Activated CD4-positive, alpha-beta memory T cell treated with anti-CD3 and anti-CD28 coated beads for 36 hours (primary cell): ENCODE data around the gene SHD. TPM values are rescaled to one million over a fixed set of nuclear protein-coding genes. Genes with fewer than 3 reads are reported as not detected.
"Not testable (repeated sequence)": the region's sequence is repeated elsewhere in the genome, so short reads cannot be mapped to it uniquely, and the experiment has no call there.

Experiments used
- CTCF ChIA-PET: fragments of 350-600 bp; sonication (Branson Sonifier 250); formaldehyde crosslinking; loops from one replicate; lab custom pipeline; 2021; ENCODE audit warnings: antibody characterized with exemption, inconsistent platforms; lab: Charles Lee
- POLR2A ChIA-PET: fragments of 350-600 bp; sonication (Branson Sonifier 250); formaldehyde crosslinking; loops from one replicate; lab custom pipeline; 2021; ENCODE audit warnings: antibody characterized with exemption; lab: Charles Lee
- DNase-seq: peaks from one replicate; pipeline ENCODE4 v3.0.0-alpha.2; 2020
- H3K27ac Mint-ChIP-seq: one replicate; pipeline ENCODE4 v1.8.0; 2021; ENCODE audit warnings: mixed read lengths
- H3K27me3 Mint-ChIP-seq: one replicate; pipeline ENCODE4 v1.8.0; 2021; ENCODE audit warnings: mixed read lengths
- H3K36me3 Mint-ChIP-seq: one replicate; pipeline ENCODE4 v1.8.0; 2021; ENCODE audit warnings: mixed read lengths
- H3K4me1 Mint-ChIP-seq: one replicate; pipeline ENCODE4 v1.8.0; 2021; ENCODE audit warnings: low read depth, mixed read lengths
- H3K4me3 Mint-ChIP-seq: one replicate; pipeline ENCODE4 v1.8.0; 2021; ENCODE audit warnings: mild to moderate bottlenecking, mixed read lengths
- H3K9me3 Mint-ChIP-seq: one replicate; pipeline ENCODE4 v1.8.0; 2021; ENCODE audit warnings: mixed read lengths
- intact Hi-C: fragments of 100-400 bp; cut with micrococcal nuclease; formaldehyde crosslinking; loops from one replicate; pipeline ENCODE4 v1.15.1; 2023
- total RNA-seq, 2 experiments: library from RNA; stranded (reverse); gene quantifications; one replicate each; pipeline ENCODE4 v1.2.3, GENCODE V29; 2021

SHD gene
- total RNA-seq, 2 experiments from 2014 or later, result not detected

DNA sequence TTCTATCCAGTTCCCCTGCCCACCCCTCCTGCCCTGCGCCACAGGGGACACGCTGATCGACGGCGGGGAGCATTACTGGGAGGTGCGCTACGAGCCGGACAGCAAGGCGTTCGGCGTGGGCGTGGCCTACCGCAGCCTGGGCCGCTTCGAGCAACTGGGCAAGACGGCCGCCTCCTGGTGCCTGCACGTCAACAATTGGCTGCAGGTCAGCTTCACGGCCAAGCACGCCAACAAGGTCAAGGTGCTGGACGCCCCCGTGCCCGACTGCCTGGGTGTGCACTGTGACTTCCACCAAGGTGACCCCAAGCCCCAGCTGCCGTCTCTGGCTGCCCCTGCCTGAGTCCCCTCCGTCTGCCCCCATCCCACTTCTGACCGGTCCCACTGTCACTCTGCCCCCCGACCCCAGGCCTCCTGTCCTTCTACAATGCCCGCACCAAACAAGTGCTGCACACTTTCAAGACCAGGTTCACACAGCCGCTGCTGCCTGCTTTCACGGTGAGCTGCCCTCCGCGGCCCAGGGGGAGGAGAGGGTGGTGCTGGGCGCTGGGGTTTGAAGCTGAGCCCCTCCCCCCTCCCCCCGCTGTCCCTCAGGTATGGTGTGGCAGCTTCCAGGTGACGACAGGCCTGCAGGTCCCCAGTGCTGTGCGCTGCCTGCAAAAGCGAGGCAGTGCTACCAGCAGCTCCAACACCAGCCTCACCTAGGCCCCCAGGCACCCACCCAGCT lies 44.0 kb downstream of the SHD start:
- ChIA-PET POLR2A (interaction anchor here (0.9 kb wide), 1 partner anchor 20 kb away, joined by 4 read pairs; no protein-coding TSS in a partner anchor), CTCF (interaction anchor here (1.1 to 4.4 kb wide), 3 partner anchors 29 to 88 kb away, joined by 3 to 24 read pairs (median 4); no protein-coding TSS in a partner anchor)
- intact Hi-C loops, result no loop called here
- no peak overlapping the region for H3K27ac Mint-ChIP-seq
- no peak for DNase-seq
- no peak overlapping the region for H3K4me3 Mint-ChIP-seq
- H3K27me3 Mint-ChIP-seq, result peaks cover 3% of the 10 kb centered on the region
- H3K4me1 Mint-ChIP-seq, result peaks cover 17% of the 10 kb centered on the region
- H3K9me3 Mint-ChIP-seq, result peaks cover 13% of the 10 kb centered on the region
- no peaks in the 10 kb centered on the region for H3K36me3 Mint-ChIP-seq

DNA sequence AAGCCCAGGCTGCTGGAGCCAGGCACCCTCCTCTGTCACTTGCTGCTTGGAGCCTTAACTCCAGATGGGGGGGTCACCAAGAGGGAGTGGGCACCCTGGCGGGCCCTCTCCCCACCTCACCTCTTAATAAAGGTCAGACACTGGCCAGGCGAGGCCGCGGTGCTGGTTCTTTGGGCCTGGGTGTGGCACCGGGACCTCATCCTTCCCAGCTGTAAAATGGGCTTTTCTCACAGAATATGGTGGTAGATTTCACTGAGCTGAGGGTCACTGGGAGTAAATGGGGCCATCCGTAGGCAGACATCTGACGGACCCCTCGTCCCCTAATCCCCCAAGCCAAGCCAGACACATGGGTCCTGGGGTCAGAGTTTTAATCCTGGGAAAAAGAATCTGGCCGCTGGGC lies 44.6 kb downstream of the SHD start:
- CTCF ChIA-PET, result interaction anchor here (1.3 kb wide), 1 partner anchor 29 kb away, joined by 4 read pairs; no protein-coding TSS in a partner anchor
- Mint-ChIP-seq H3K4me3 (no peak overlapping the region), H3K27me3 (peaks cover 3% of the 10 kb centered on the region), H3K36me3 (peaks cover 4% of the 10 kb centered on the region), H3K27ac (no peak overlapping the region), H3K4me1 (peaks cover 23% of the 10 kb centered on the region), H3K9me3 (peaks cover 13% of the 10 kb centered on the region)
- intact Hi-C loops, result no loop called here
- POLR2A ChIA-PET, result interaction anchor here (0.6 kb wide), 1 partner anchor 36 kb away, joined by 3 read pairs; no protein-coding TSS in a partner anchor
- no peak for DNase-seq

DNA sequence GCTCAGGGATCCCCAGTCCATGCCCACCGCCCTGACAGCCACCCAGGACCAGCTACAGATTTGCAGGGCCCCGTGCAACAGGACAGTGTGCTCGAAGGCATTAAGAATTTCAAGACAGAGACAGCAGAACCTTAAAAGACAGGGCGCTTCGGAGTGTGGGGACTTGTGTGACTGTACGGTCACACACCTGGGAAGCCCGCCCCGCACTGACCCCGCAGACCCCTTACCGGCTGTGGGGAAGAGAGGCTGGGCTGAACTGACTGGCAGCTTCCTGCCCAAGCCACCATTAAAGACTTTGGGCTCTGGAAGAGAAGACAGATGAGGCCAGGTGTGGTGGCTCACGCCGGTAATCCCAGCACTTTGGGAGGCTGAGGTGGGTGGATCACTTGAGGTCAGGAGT lies 45.2 kb downstream of the SHD start:
- Mint-ChIP-seq H3K4me3 (no peak overlapping the region), H3K27me3 (peaks cover 3% of the 10 kb centered on the region), H3K9me3 (peaks cover 13% of the 10 kb centered on the region), H3K27ac (no peak overlapping the region), H3K36me3 (peaks cover 4% of the 10 kb centered on the region), H3K4me1 (peaks cover 23% of the 10 kb centered on the region)
- intact Hi-C loops, result no loop called here
- CTCF ChIA-PET, result interaction anchor here (1.3 to 1.4 kb wide), 2 partner anchors 28 to 57 kb away, joined by 4 to 5 read pairs; no protein-coding TSS in a partner anchor
- no peak for DNase-seq
- POLR2A ChIA-PET, result interaction anchor here (0.6 kb wide), 1 partner anchor 36 kb away, joined by 3 read pairs; no protein-coding TSS in a partner anchor

DNA sequence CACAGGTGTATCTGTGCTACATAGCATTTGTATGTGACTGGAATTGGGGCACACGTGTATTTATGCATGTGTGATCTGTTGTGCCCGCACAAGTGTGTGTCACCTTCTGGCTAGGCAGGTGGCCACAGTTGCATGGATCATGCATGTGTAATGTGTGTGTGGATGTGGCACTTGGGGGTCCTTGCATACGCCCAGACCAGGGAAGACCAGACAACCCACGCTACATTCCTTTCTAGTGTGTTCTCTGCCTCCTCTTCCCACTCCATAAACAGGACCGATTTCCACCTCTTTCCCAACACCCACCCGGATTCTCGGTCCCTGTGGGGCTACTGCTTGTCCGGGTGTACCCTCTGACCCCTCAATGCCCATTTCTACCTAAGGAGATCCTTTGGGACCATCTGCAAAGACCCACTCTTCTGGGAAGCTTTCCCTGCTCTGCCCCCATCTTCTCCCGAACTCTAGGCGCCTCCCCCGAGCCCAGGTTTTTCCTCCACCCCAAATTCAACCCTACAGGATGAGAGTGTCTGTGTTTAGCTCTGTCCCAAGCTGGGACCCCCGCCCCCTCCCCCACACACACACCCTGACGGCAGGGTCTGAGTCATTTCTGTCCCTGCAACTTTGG lies 47.3 kb downstream of the SHD start:
- ChIA-PET CTCF (no interaction called here), POLR2A (no interaction called here)
- Mint-ChIP-seq H3K27ac (no peak overlapping the region), H3K9me3 (no peaks in the 10 kb centered on the region), H3K27me3 (peaks cover 3% of the 10 kb centered on the region), H3K4me1 (peaks cover 26% of the 10 kb centered on the region), H3K4me3 (no peak overlapping the region), H3K36me3 (peaks cover 4% of the 10 kb centered on the region)
- intact Hi-C loops, result no loop called here
- no peak for DNase-seq

DNA sequence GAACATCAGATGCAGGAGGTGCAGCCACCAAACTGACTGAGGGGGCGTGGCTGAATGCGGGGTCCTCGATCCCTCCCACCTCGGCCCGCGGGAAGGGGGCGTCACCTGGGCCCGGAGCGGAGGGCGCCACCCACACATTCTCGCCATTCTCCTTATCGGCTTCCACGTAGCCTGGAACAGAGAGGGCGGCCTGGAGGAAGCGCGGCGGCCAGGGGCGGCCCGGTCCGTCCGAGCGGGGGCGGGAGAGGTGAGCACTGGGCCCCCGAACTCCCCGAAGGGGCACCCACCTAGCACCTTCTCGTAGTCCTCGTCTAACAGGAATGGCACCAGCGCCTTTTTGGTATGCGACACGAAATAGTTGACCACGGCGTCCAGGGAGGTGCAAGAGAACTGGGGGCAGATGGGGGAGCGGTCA lies 47.8 kb downstream of the SHD start:
- DNase-seq, result peak; percentile 20
- ChIA-PET CTCF (no interaction called here), POLR2A (no interaction called here)
- Mint-ChIP-seq H3K9me3 (no peaks in the 10 kb centered on the region), H3K27ac (no peak overlapping the region), H3K4me1 (peaks cover 26% of the 10 kb centered on the region), H3K27me3 (peaks cover 3% of the 10 kb centered on the region), H3K36me3 (peaks cover 4% of the 10 kb centered on the region), H3K4me3 (peak overlapping the region; percentile 85)
- intact Hi-C loops, result no loop called here

DNA sequence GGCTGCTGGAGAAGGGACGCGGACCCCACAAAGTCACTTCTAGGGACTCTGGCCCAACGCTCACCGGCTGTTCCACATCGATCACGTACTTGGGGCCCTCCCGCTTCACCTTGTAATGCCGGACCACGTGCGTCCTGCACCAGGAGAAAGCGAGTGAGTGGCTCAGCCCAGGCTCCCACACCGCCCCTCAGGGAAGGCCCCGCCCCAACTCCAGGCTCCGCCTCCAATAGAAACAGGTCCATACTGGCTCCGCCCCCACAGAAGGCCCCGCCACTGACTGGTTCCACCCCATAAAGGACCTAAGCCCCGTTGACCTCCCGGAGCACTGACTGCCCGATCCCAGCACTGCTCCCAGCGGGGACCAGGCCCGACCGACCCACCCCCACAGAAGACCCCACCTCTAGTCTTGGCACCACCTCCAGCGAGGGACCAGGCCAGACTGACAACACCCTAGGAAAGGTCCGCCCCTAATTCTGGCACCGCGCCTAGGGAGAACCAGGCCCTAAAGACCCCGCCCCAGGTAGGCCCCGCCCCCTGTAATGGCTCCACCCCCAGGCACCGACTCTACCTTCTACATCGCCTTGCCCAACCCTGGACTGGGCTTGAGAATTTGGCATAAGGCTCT lies 48.3 kb downstream of the SHD start:
- ChIA-PET CTCF (interaction anchor here (0.8 to 1.3 kb wide), 4 partner anchors 10 to 73 kb away, joined by 3 to 11 read pairs (median 8); partner anchors contain the start of genes MPND and SH3GL1), POLR2A (interaction anchor here (1.0 to 1.3 kb wide), 2 partner anchors 16 to 75 kb away, joined by 4 to 12 read pairs; partner anchors contain the start of genes CHAF1A and MPND)
- Mint-ChIP-seq H3K9me3 (no peaks in the 10 kb centered on the region), H3K4me3 (peak overlapping the region; percentile 85), H3K27me3 (peaks cover 3% of the 10 kb centered on the region), H3K27ac (no peak overlapping the region), H3K36me3 (peaks cover 4% of the 10 kb centered on the region), H3K4me1 (peaks cover 26% of the 10 kb centered on the region)
- peak; percentile 89 for DNase-seq
- intact Hi-C loops, result no loop called here

DNA sequence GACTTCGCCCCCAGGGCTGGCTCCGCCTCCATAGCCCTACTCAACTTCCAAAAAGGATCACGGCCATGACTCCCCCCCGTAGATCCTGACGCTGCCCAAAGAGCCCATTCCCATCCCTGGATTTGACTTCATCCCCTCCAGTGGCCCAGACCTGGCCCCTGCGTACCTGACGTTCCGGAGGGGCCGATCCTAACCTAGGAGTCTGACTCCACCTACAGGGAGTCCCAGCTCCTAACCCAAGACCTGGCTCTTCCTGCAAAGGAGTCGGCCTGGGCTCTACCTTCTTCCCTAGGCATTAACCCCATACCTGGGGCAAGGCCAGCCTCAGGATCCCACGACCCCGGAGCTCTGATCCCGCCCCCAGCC lies 48.8 kb downstream of the SHD start:
- no peak for DNase-seq
- no peak overlapping the region for H3K27ac Mint-ChIP-seq

DNA sequence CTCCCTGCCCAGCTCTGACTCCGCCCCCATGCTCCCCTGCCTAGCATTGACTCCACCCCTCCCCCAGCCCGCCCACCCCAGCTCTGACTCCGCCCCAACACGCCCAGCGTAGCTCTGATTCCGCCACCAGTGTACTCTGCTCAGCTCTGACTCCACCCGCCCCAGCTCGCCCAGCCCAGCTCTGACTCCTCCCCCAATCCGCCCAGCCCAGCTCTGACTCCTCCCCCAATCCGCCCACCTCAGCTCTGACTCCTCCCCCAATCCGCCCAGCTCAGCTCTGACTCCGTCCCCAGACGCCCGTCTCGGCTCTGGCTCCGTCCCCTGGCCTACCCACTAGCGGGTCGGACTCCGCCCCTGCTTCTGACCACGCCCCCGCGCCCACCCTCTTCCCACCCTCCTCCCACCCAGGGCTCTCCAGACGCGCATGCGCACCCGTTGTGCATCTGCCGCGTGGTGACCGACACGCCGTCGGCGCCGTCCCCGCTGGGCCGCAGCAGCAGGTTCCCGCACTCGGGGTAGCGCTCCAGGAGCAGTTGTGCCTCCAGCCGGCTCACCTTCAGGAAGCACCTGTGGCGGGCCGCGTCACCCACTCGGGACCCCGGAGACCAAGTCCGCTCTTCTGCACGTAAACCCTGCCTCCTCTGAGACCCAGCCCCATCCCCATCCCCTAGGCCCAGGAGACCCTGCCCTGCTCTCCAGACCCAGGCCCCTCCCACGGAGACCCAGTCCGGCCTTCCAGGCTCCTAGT lies 49.4 kb downstream of the SHD start:
- peaks cover 4% of the 10 kb centered on the region for H3K36me3 Mint-ChIP-seq
- intact Hi-C loops, result loop anchor here (1.0 kb wide), 3 partner anchors 15 to 143 kb away; partner anchors contain the start of genes CHAF1A and MPND
- peak overlapping the region; percentile 81 for H3K27ac Mint-ChIP-seq

More for the DNA sequence above, 48.8 kb downstream of the SHD start:
- Mint-ChIP-seq H3K9me3 (no peaks in the 10 kb centered on the region), H3K4me3 (peak overlapping the region; percentile 85), H3K27me3 (peaks cover 3% of the 10 kb centered on the region), H3K36me3 (peaks cover 4% of the 10 kb centered on the region), H3K4me1 (peaks cover 26% of the 10 kb centered on the region)
- intact Hi-C loops, result loop anchor here (1.0 kb wide), 3 partner anchors 15 to 143 kb away; partner anchors contain the start of genes CHAF1A and MPND
- CTCF ChIA-PET, result interaction anchor here (0.8 to 1.3 kb wide), 4 partner anchors 9 to 73 kb away, joined by 3 to 11 read pairs (median 8); partner anchors contain the start of genes MPND and SH3GL1
- POLR2A ChIA-PET, result interaction anchor here (0.9 to 1.3 kb wide), 4 partner anchors 10 to 74 kb away, joined by 3 to 12 read pairs (median 4); partner anchors contain the start of genes CHAF1A and MPND

DNA sequence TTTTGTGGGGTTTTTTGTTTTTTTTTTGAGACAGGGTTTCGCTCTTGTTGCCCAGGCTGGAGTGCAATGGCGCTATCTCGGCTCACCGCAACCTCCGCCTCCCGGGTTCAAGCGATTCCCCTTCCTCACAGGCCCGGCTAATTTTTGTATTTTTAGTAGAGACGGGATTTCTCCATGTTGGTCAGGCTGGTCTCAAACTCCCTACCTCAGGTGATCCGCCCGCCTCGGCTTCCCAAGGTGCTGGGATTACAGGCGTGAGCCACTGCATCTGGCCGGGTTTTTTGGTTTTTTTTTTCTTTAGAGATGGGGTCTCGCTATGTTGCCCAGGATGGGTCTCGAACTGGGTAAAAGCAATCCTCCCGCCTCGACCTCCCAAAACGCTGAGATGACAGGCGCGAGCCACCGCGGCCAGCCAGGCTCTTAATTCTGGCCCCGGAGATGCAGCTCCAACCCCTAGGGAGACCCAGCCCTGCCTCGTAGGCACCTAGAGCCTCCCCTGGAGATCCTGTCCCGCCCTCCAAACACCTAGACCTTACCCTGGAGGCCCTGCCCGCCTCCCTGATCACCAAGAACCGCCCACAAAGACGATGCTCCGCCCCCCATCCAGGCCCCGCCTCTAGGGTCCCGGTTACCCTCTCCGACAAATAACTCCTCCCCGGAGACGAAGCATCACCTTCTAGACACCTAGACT lies 50.1 kb downstream of the SHD start:
- not testable (repeated sequence) for H3K27me3 Mint-ChIP-seq, H3K9me3 Mint-ChIP-seq, H3K36me3 Mint-ChIP-seq
- peak; percentile 52 for DNase-seq
- H3K4me3 Mint-ChIP-seq, result peak overlapping the region; percentile 85
- CTCF ChIA-PET, result interaction anchor here (1.5 kb wide), 1 partner anchor 62 kb away, joined by 4 read pairs; no protein-coding TSS in a partner anchor
- POLR2A ChIA-PET, result interaction anchor here (1.0 to 1.3 kb wide), 2 partner anchors 9 to 73 kb away, joined by 3 to 4 read pairs; partner anchors contain the start of gene CHAF1A
- peaks cover 26% of the 10 kb centered on the region for H3K4me1 Mint-ChIP-seq
- intact Hi-C loops, result loop anchor here (1.0 kb wide), 3 partner anchors 14 to 142 kb away; partner anchors contain the start of genes CHAF1A and MPND
- peak overlapping the region; percentile 81 for H3K27ac Mint-ChIP-seq

More for the DNA sequence above, 49.4 kb downstream of the SHD start:
- DNase-seq, result peak; percentile 98
- Mint-ChIP-seq H3K27me3 (peaks cover 3% of the 10 kb centered on the region), H3K4me1 (peaks cover 26% of the 10 kb centered on the region), H3K9me3 (no peaks in the 10 kb centered on the region), H3K4me3 (peak overlapping the region; percentile 85)
- POLR2A ChIA-PET, result interaction anchor here (0.5 to 1.3 kb wide), 5 partner anchors 10 to 84 kb away, joined by 3 to 12 read pairs (median 3); partner anchors contain the start of genes CHAF1A and MPND
- CTCF ChIA-PET, result interaction anchor here (0.8 to 1.3 kb wide), 4 partner anchors 8 to 72 kb away, joined by 3 to 11 read pairs (median 8); partner anchors contain the start of genes MPND and SH3GL1

DNA sequence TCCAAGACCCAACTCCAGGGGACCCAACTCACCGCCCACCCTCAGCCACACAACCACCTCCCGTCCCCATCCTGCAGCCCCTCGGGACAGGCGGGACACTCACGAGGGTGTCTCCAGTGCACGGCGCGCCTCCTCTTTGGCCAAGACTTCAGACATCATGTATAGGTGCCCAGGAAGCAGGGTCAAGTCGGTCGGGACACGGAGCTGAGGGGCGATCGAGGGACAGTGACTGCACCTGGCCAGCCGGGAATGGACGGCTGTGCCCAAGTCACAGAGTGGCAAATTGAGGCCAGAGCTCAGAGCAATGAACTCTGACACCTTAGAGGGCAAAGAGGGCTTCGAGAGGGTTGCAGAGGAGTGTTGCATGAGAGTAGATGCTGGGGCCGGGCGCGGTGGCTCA lies 50.8 kb downstream of the SHD start:
- intact Hi-C loops, result no loop called here
- CTCF ChIA-PET, result interaction anchor here (1.5 kb wide), 1 partner anchor 63 kb away, joined by 4 read pairs; no protein-coding TSS in a partner anchor
- DNase-seq, result no peak
- Mint-ChIP-seq H3K27me3 (peaks cover 3% of the 10 kb centered on the region), H3K27ac (no peak overlapping the region), H3K4me3 (peak overlapping the region; percentile 50), H3K36me3 (peaks cover 7% of the 10 kb centered on the region), H3K9me3 (peaks cover under 1% of the 10 kb centered on the region), H3K4me1 (peaks cover 26% of the 10 kb centered on the region)
- POLR2A ChIA-PET, result interaction anchor here (1.1 kb wide), 1 partner anchor 13 kb away, joined by 3 read pairs; no protein-coding TSS in a partner anchor
